ENCODE results near the gene SSX3. TPM values are rescaled to one million over a fixed set of nuclear protein-coding genes. Genes with fewer than 3 reads are reported as not detected.

The SSX3 gene, protein sequence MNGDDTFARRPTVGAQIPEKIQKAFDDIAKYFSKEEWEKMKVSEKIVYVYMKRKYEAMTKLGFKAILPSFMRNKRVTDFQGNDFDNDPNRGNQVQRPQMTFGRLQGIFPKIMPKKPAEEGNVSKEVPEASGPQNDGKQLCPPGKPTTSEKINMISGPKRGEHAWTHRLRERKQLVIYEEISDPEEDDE
- not detected in 2 replicates for total RNA-seq

DNA sequence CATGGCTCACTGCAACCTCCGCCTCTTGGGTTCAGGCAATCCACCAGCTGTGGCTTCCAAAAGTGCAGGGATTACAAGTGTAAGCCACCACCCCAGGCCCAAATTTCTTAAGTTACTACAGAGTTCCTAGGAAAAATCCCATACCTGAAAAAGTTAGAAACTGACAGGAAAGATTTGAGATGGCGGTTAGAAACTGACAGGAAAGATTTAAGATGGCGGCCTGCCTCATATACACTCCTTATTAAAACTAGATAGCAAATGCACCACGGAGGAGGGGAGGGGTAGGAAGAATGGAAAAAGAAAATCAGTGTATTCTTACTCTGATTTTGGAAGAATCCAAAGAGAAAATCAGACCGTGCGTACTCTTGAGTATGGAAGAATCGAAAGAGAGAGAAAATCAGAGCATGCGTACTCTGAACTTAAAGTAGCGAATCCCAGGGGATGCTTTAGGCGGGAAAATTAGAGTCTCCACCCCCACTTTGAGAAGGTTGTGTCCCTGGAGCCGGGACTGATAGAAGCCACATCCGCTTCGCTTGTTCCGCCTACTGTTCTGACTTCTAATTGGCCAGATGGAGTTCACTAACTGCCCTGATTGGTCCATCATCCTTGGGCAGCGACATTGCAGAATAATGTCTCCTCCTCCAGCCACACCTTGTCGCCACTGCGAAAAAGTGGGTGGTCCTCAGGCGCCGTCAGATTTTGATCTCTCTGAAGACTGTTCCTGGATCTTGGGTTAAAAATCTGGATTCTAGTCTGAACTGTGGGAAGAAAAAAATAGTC is at the start of gene SSX3:
Gene SSX3, minus strand, starts transcription at position 389 of the 780 bp plus-strand sequence. CDS start 1,454 bp downstream, outside the sequence.

DNA sequence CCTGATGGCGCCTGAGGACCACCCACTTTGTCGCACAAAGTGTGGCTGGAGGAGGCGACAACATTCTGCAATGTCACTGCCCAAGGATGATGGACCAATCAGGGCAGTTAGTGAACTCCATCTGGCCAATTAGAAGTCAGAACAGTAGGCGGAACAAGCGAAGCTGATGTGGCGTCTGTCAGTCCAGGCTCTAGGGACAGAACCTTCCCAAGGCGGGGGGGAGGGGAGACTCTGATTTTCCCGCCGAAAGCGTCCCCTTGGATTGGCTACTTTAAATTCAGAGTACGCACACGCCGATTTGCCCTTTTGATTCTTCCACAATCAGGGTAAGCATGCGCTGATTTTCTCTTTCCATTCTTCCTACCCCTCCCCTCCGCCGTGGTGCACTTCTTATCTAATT is 26.7 kb upstream of the SSX3 start, which contains the start of gene SSX4:
Gene SSX4, plus strand, starts transcription at position 301 of the 400 bp plus-strand sequence. CDS start 515 bp downstream, outside the sequence.

Other genes with a start within 250 kb of the SSX3 start
- not detected in 2 replicates for gene SPACA5B, start 226.1 kb downstream of the SSX3 start, total RNA-seq
- gene SSX5, start 159.9 kb downstream of the SSX3 start, total RNA-seq: not detected in 2 replicates
- not detected in 2 replicates for gene SSX1, start 101.3 kb downstream of the SSX3 start, total RNA-seq
- not detected in 2 replicates for gene SSX4, start 26.8 kb upstream of the SSX3 start, total RNA-seq
- gene SSX4B, start 55.3 kb upstream of the SSX3 start, total RNA-seq: not detected in 2 replicates
- 53.8 and 59.6 TPM in 2 replicates for gene SLC38A5, start 113.6 kb upstream of the SSX3 start, total RNA-seq
- gene FTSJ1, start 119.5 kb upstream of the SSX3 start, total RNA-seq: 48.5 and 67.1 TPM in 2 replicates
- gene PORCN, start 152.3 kb upstream of the SSX3 start, total RNA-seq: 6.3 and 7.6 TPM in 2 replicates
- gene EBP, start 165.1 kb upstream of the SSX3 start, total RNA-seq: 23.4 and 76.1 TPM in 2 replicates
- gene TBC1D25, start 183.0 kb upstream of the SSX3 start, total RNA-seq: 3.7 and 6.1 TPM in 2 replicates
- gene RBM3, start 217.8 kb upstream of the SSX3 start, total RNA-seq: 45.4 and 78.6 TPM in 2 replicates
- 73.3 and 77.3 TPM in 2 replicates for gene WDR13, start 240.8 kb upstream of the SSX3 start, total RNA-seq